ENCODE measurements around the gene KMT2E. TPM values are rescaled to one million over a fixed set of nuclear protein-coding genes. Genes with fewer than 3 reads are reported as not detected.
A peak's percentile ranks its signal among the peaks of the same experiment; 100 is the strongest.

Gene KMT2E
- polyA plus RNA-seq, 2 of the 4 experiments (the other 2 are of a cell fraction): 9.4 to 23.4 TPM

DNA sequence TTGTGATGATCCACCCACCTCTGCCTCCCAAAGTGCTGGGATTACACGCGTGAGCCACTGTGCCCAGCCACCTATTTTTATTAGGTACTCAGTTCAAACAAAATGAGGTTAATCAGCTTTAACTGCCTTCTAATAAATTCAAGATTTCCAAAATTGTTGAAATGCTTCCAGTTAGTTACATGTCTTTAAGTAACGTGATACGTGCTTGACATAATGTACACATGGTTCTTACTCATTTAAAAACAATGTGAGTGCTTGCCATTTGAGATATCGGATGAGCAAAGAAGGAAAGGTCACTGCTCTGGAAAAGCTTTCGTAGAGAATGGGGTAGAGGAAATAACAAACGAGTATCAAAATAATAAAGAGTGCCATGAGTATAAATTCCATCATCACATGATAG is 83.6 kb downstream of the KMT2E start:
- ATAC-seq (peak; percentile 69 to 70; a peak in 5 of 6 replicates), DNase-seq (ENCODE audit: low read depth in 1 of 2, low spot score in 1 of 2) (peak; percentile 26 to 33), FAIRE-seq (no peak)
- peak overlapping the region in 1 of 2 experiments; percentile 13; a peak in 1 of 6 replicates for H3K27ac ChIP-seq
- 29% methylated on average over 7 of the region's 7 CpGs for WGBS (ENCODE audit: missing lambda C conversion rate)
- TF ChIP-seq ZC3H11A (IDR thresholded peaks at IDR 0.05): no peak
- no peak for TF ChIP-seq FOSL2 (IDR thresholded peaks at IDR 0.05)
- peak; percentile 67; the same call in 1 of the 2 replicates for TF ChIP-seq FOSL2 (CRISPR knock-in tag; IDR thresholded peaks at IDR 0.05)
- peak overlapping the region; percentile 51 for H3K4me2 ChIP-seq
- ChIA-PET CTCF (interaction anchor here (1.0 kb wide), 1 partner anchor 116 kb away, joined by 3 read pairs; no protein-coding TSS in a partner anchor), POLR2A (no interaction called here)
- H3K4me3 ChIP-seq: no peak overlapping the region
- peaks cover 22% of the 10 kb centered on the region for H3K4me1 ChIP-seq
- no peaks in the 10 kb centered on the region for H3K9me3 ChIP-seq

DNA sequence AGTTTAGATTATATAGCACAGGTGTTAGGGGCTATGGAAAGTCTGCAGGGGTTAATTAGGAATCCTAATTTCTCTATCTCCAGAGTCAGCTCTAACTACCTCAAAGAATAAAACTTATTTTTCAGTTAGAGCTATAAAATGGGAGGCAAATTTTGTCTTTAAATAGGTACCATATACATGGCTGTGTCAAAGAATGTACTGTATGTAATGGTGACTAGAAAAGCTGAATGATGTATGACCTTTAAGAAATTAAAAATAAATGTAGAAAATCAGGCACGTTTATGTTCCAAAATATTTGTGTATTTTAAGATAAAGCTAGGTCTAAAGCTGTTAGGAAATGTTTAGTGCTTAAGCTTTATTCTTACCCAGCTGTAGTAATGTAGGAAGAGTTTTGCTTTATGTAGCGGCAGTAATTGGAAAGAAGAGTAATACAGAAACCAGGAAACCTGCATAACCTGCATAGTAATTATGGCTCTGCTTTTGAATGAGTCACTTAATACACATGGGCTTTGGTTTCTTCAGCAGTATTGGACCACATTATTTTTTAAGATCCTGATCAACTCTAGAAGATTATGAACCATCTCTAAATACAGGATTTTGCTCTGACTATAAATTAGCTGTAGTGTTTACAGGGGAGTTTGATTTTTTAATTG is 85.0 kb downstream of the KMT2E start:
- ChIA-PET POLR2A (no interaction called here), CTCF (interaction anchor here (0.6 kb wide), 1 partner anchor 190 kb away, joined by 3 read pairs; no protein-coding TSS in a partner anchor)
- no peak for FAIRE-seq
- TF ChIP-seq TP53 (CRISPR knock-in tag; IDR thresholded peaks at IDR 0.05) (no peak), POLR2AphosphoS2 (conservative IDR thresholded peaks at IDR 0.05; ENCODE audit: low read length) (no peak), POLR2A (IDR thresholded peaks at IDR 0.05; ENCODE audit: low read length) (no peak), JUNB (IDR thresholded peaks at IDR 0.05) (no peak), CEBPB (IDR thresholded peaks at IDR 0.05) (no peak), HOXB13 (CRISPR knock-in tag; IDR thresholded peaks at IDR 0.05; ENCODE audit: low read depth) (no peak), NFE2L2 (conservative IDR thresholded peaks at IDR 0.05; ENCODE audit: low read length) (no peak), EHF (CRISPR knock-in tag; IDR thresholded peaks at IDR 0.05) (no peak), NPAS2 (CRISPR knock-in tag; IDR thresholded peaks at IDR 0.05; ENCODE audit: borderline replicate concordance) (no peak), PHF8 (IDR thresholded peaks at IDR 0.05; ENCODE audit: borderline replicate concordance, low read depth) (no peak), HEYL (CRISPR knock-in tag; IDR thresholded peaks at IDR 0.05) (no peak)
- TF ChIP-seq, protein P1, sequence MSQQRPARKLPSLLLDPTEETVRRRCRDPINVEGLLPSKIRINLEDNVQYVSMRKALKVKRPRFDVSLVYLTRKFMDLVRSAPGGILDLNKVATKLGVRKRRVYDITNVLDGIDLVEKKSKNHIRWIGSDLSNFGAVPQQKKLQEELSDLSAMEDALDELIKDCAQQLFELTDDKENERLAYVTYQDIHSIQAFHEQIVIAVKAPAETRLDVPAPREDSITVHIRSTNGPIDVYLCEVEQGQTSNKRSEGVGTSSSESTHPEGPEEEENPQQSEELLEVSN (IDR thresholded peaks at IDR 0.05; ENCODE audit: borderline replicate concordance, low read depth): no peak
- TF ChIP-seq, protein P2, sequence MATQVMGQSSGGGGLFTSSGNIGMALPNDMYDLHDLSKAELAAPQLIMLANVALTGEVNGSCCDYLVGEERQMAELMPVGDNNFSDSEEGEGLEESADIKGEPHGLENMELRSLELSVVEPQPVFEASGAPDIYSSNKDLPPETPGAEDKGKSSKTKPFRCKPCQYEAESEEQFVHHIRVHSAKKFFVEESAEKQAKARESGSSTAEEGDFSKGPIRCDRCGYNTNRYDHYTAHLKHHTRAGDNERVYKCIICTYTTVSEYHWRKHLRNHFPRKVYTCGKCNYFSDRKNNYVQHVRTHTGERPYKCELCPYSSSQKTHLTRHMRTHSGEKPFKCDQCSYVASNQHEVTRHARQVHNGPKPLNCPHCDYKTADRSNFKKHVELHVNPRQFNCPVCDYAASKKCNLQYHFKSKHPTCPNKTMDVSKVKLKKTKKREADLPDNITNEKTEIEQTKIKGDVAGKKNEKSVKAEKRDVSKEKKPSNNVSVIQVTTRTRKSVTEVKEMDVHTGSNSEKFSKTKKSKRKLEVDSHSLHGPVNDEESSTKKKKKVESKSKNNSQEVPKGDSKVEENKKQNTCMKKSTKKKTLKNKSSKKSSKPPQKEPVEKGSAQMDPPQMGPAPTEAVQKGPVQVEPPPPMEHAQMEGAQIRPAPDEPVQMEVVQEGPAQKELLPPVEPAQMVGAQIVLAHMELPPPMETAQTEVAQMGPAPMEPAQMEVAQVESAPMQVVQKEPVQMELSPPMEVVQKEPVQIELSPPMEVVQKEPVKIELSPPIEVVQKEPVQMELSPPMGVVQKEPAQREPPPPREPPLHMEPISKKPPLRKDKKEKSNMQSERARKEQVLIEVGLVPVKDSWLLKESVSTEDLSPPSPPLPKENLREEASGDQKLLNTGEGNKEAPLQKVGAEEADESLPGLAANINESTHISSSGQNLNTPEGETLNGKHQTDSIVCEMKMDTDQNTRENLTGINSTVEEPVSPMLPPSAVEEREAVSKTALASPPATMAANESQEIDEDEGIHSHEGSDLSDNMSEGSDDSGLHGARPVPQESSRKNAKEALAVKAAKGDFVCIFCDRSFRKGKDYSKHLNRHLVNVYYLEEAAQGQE (IDR thresholded peaks at IDR 0.05): no peak
- TF ChIP-seq, protein P3, sequence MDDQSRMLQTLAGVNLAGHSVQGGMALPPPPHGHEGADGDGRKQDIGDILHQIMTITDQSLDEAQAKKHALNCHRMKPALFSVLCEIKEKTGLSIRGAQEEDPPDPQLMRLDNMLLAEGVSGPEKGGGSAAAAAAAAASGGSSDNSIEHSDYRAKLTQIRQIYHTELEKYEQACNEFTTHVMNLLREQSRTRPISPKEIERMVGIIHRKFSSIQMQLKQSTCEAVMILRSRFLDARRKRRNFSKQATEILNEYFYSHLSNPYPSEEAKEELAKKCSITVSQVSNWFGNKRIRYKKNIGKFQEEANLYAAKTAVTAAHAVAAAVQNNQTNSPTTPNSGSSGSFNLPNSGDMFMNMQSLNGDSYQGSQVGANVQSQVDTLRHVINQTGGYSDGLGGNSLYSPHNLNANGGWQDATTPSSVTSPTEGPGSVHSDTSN (IDR thresholded peaks at IDR 0.05): no peak
- TF ChIP-seq, protein P4, sequence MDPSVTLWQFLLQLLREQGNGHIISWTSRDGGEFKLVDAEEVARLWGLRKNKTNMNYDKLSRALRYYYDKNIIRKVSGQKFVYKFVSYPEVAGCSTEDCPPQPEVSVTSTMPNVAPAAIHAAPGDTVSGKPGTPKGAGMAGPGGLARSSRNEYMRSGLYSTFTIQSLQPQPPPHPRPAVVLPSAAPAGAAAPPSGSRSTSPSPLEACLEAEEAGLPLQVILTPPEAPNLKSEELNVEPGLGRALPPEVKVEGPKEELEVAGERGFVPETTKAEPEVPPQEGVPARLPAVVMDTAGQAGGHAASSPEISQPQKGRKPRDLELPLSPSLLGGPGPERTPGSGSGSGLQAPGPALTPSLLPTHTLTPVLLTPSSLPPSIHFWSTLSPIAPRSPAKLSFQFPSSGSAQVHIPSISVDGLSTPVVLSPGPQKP (IDR thresholded peaks at IDR 0.05; ENCODE audit: low read depth, low read length): no peak
- ATAC-seq: no peak
- H3K4me3 ChIP-seq: no peak overlapping the region
- WGBS (ENCODE audit: missing lambda C conversion rate): 79% methylated on average over 2 of the region's 2 CpGs
- H3K4me1 ChIP-seq: peaks cover 22% of the 10 kb centered on the region
- no peak overlapping the region for H3K27ac ChIP-seq
- H3K9me3 ChIP-seq: no peaks in the 10 kb centered on the region
- DNase-seq (ENCODE audit: low read depth in 1 of 2, low spot score in 1 of 2): no peak
- no peak overlapping the region for H3K4me2 ChIP-seq
